Measurements from ENCODE around the gene AP3D1.
A peak's percentile ranks its signal among the peaks of the same experiment; 100 is the strongest.

DNA sequence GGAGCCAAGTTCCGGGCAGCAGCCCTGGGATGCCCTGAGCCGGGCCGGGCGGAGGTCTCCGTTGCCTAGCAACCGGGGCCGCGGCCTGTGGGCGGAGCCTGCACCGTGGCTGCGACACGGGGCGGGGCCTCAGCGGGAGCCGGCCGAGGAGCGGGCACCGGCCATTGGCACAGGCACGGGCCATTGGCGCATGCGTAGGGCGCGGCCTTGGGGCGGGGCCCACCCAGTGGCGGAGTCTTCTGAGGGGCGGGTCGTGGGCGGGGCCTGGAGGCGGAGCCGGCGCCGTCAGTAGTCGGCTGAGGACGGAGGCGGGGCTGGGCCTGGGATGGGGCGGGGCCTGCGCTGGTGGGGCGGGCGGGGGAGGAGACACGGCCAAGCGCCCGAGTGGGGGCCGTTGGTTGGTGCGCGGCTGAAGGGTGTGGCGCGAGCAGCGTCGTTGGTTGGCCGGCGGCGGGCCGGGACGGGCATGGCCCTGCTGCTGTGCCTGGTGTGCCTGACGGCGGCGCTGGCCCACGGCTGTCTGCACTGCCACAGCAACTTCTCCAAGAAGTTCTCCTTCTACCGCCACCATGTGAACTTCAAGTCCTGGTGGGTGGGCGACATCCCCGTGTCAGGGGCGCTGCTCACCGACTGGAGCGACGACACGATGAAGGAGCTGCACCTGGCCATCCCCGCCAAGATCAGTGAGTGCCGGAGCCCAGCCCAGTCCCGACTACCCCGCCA lies 54.7 kb downstream of the AP3D1 start, which contains the start of gene IZUMO4:
- TF ChIP-seq, protein P1, sequence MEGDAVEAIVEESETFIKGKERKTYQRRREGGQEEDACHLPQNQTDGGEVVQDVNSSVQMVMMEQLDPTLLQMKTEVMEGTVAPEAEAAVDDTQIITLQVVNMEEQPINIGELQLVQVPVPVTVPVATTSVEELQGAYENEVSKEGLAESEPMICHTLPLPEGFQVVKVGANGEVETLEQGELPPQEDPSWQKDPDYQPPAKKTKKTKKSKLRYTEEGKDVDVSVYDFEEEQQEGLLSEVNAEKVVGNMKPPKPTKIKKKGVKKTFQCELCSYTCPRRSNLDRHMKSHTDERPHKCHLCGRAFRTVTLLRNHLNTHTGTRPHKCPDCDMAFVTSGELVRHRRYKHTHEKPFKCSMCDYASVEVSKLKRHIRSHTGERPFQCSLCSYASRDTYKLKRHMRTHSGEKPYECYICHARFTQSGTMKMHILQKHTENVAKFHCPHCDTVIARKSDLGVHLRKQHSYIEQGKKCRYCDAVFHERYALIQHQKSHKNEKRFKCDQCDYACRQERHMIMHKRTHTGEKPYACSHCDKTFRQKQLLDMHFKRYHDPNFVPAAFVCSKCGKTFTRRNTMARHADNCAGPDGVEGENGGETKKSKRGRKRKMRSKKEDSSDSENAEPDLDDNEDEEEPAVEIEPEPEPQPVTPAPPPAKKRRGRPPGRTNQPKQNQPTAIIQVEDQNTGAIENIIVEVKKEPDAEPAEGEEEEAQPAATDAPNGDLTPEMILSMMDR (IDR thresholded peaks at IDR 0.05 in 4 of 5, conservative IDR thresholded peaks at IDR 0.05 in 1 of 5), result peak; percentile 13 to 56 (median 28)
- peak; percentile 37 to 40 for TF ChIP-seq POLR2A (IDR thresholded peaks at IDR 0.05)
